Measurements from ENCODE around the gene SIRPA. TPM values are rescaled to one million over a fixed set of nuclear protein-coding genes. Genes with fewer than 3 reads are reported as not detected.
A peak's percentile ranks its signal among the peaks of the same experiment; 100 is the strongest.

SIRPA gene
- 1 to 10 TPM; 1.3 to 7.5 (median 2.3) TPM for total RNA-seq
- 3.4 TPM for total RNA-seq (2013)

- Histone ChIP-seq H3K36me3 (ENCODE audit: control insufficient read depth, insufficient read depth, low read length) (no peaks in the 10 kb centered on the region), H3K4me3 (ENCODE audit: low read length) (peak within 1 kb of the TSS; percentile 27), H3K27me3 (ENCODE audit: control insufficient read depth, insufficient read depth, low read length) (peaks cover 6% of the 10 kb centered on the region), H3K9me3 (ENCODE audit: control insufficient read depth, insufficient read depth, low read length) (no peaks in the 10 kb centered on the region), H3K27ac (ENCODE audit: low read length) (no peak within 1 kb of the TSS), H3K4me1 (ENCODE audit: control insufficient read depth, insufficient read depth, low read length) (peaks cover 28% of the 10 kb centered on the region)
- DNase-seq (no peak), ATAC-seq (peak in 1 of 3 donors; percentile 15)
- WGBS (ENCODE audit: insufficient coverage) = under 1% methylated on average over 62 of the region's 74 CpGs
- TF ChIP-seq, protein P1, sequence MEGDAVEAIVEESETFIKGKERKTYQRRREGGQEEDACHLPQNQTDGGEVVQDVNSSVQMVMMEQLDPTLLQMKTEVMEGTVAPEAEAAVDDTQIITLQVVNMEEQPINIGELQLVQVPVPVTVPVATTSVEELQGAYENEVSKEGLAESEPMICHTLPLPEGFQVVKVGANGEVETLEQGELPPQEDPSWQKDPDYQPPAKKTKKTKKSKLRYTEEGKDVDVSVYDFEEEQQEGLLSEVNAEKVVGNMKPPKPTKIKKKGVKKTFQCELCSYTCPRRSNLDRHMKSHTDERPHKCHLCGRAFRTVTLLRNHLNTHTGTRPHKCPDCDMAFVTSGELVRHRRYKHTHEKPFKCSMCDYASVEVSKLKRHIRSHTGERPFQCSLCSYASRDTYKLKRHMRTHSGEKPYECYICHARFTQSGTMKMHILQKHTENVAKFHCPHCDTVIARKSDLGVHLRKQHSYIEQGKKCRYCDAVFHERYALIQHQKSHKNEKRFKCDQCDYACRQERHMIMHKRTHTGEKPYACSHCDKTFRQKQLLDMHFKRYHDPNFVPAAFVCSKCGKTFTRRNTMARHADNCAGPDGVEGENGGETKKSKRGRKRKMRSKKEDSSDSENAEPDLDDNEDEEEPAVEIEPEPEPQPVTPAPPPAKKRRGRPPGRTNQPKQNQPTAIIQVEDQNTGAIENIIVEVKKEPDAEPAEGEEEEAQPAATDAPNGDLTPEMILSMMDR (IDR thresholded peaks at IDR 0.05) = no peak
- Mint-ChIP-seq H3K36me3 (no peaks in the 10 kb centered on the region), H3K9me3 (no peaks in the 10 kb centered on the region), H3K4me3 (peak within 1 kb of the TSS; percentile 77), H3K4me1 (no peaks in the 10 kb centered on the region), H3K27ac (no peak within 1 kb of the TSS), H3K27me3 (ENCODE audit: low read depth in 2 of 2) (peaks cover 64 to 66% of the 10 kb centered on the region in 2 donors)
- intact Hi-C loops (cut with micrococcal nuclease) = no loop called here
Observed at GRCh38 chr20:1894951-1895673, at the start of gene SIRPA. SIRPA (plus strand) TSS chr20:1895407; CDS start chr20:1895448, 41 bp downstream.

- H3K27me3 ChIP-seq (ENCODE audit: control insufficient read depth, insufficient read depth, low read length) = no peaks in the 10 kb centered on the region
- H3K4me1 ChIP-seq (ENCODE audit: control insufficient read depth, insufficient read depth, low read length) = peaks cover 23% of the 10 kb centered on the region
- Mint-ChIP-seq H3K4me3 (no peak overlapping the region), H3K36me3 (no peaks in the 10 kb centered on the region), H3K27me3 (ENCODE audit: low read depth in 2 of 2) (peaks cover 0 to 11% of the 10 kb centered on the region in 2 donors), H3K4me1 (no peaks in the 10 kb centered on the region), H3K27ac (no peak overlapping the region), H3K9me3 (peaks cover 2 to 3% of the 10 kb centered on the region in 2 donors)
- DNase-seq (no peak), ATAC-seq (no peak)
- H3K36me3 ChIP-seq (ENCODE audit: control insufficient read depth, insufficient read depth, low read length) = no peaks in the 10 kb centered on the region
- no peak overlapping the region for H3K4me3 ChIP-seq (ENCODE audit: low read length)
- intact Hi-C loops (cut with micrococcal nuclease) = no loop called here
- H3K9me3 ChIP-seq (ENCODE audit: control insufficient read depth, insufficient read depth, low read length) = no peaks in the 10 kb centered on the region
- H3K27ac ChIP-seq (ENCODE audit: low read length) = no peak overlapping the region
- TF ChIP-seq, protein P1 (IDR thresholded peaks at IDR 0.05) = no peak
- WGBS (ENCODE audit: insufficient coverage) = 83% methylated on average over 7 of the region's 7 CpGs
Observed at GRCh38 chr20:1845701-1846100, 49.5 kb upstream of the SIRPA start.

GRCh38 chr20:1846341-1846740, 48.9 kb upstream of the SIRPA start:
- no peaks in the 10 kb centered on the region for H3K36me3 ChIP-seq (ENCODE audit: control insufficient read depth, insufficient read depth, low read length)
- TF ChIP-seq, protein P1 (IDR thresholded peaks at IDR 0.05) = no peak
- no peaks in the 10 kb centered on the region for H3K9me3 ChIP-seq (ENCODE audit: control insufficient read depth, insufficient read depth, low read length)
- H3K27ac ChIP-seq (ENCODE audit: low read length) = no peak overlapping the region
- peaks cover 0 to 11% of the 10 kb centered on the region in 2 donors for H3K27me3 Mint-ChIP-seq (ENCODE audit: low read depth in 2 of 2)
- H3K36me3 Mint-ChIP-seq = no peaks in the 10 kb centered on the region
- WGBS (ENCODE audit: insufficient coverage) = 87% methylated on average over 1 of the region's 1 CpG
- no peak for DNase-seq
- no peaks in the 10 kb centered on the region for H3K27me3 ChIP-seq (ENCODE audit: control insufficient read depth, insufficient read depth, low read length)
- H3K27ac Mint-ChIP-seq = no peak overlapping the region
- H3K4me3 ChIP-seq (ENCODE audit: low read length) = no peak overlapping the region
- peaks cover 2 to 3% of the 10 kb centered on the region in 2 donors for H3K9me3 Mint-ChIP-seq
- ATAC-seq = no peak
- no peaks in the 10 kb centered on the region for H3K4me1 Mint-ChIP-seq
- H3K4me3 Mint-ChIP-seq = no peak overlapping the region
- peaks cover 20% of the 10 kb centered on the region for H3K4me1 ChIP-seq (ENCODE audit: control insufficient read depth, insufficient read depth, low read length)
- intact Hi-C loops (cut with micrococcal nuclease) = no loop called here

All from natural killer cell (primary cell).